Choroid plexus epithelial cell (primary cell): ENCODE results near the gene NT5DC3.

ENCODE experiments used
- DNase-seq: peaks from one replicate; pipeline ENCODE4 v3.0.0-alpha.2; 2010; ENCODE audit warnings: low read depth
- H3K4me3 ChIP-seq: 2 replicates; pipeline ENCODE4 v1.5.1; 2011; ENCODE audit warnings: low read depth, mild to moderate bottlenecking, control low read depth, low read length, moderate library complexity
- TF ChIP-seq, protein P1 (sequence below): conservative IDR thresholded peaks from 2 replicates; pipeline ENCODE4 v1.5.1; 2011; ENCODE audit warnings: low read depth, mild to moderate bottlenecking, control low read depth, inconsistent platforms, low read length, moderate library complexity

The NT5DC3 gene

DNA sequence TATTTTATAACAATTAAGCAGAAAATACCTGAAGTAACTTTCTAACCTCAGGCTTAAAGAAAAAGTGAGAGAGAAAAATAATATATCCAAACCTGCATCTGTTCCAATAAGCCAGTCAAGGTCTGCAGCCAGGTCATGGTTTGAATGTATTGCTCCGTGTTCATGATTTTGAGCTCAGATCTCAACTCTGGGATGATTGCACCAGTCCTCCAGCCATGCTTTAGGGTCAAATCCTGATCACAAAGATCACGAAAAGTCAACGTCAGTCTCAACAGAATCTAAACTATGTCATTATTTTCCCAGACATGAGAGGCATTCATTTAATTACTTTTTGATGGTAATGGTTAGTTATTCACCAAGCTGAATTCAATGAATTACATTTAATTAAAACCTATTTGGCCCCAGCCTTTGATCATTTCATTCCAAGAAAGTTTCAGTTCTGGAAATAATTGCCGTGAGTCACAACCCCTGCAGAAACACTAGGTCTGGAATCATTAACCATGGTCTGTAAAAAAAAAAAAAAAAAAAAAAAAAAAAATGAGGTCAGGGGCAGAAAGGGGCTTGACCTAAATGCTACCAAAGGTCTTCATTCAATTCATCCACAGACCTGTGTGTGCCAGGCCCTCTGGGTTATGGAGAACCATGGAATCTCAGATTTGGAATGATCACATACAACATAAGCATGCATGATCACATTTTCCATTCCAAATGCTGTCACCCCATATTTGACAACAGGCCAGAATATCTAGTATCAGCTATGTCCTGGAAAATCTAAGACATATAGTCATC, 55.6 kb downstream of the NT5DC3 start:
- TF ChIP-seq, protein P1, sequence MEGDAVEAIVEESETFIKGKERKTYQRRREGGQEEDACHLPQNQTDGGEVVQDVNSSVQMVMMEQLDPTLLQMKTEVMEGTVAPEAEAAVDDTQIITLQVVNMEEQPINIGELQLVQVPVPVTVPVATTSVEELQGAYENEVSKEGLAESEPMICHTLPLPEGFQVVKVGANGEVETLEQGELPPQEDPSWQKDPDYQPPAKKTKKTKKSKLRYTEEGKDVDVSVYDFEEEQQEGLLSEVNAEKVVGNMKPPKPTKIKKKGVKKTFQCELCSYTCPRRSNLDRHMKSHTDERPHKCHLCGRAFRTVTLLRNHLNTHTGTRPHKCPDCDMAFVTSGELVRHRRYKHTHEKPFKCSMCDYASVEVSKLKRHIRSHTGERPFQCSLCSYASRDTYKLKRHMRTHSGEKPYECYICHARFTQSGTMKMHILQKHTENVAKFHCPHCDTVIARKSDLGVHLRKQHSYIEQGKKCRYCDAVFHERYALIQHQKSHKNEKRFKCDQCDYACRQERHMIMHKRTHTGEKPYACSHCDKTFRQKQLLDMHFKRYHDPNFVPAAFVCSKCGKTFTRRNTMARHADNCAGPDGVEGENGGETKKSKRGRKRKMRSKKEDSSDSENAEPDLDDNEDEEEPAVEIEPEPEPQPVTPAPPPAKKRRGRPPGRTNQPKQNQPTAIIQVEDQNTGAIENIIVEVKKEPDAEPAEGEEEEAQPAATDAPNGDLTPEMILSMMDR = no peak
- no peak overlapping the region for H3K4me3 ChIP-seq
- no peak for DNase-seq

DNA sequence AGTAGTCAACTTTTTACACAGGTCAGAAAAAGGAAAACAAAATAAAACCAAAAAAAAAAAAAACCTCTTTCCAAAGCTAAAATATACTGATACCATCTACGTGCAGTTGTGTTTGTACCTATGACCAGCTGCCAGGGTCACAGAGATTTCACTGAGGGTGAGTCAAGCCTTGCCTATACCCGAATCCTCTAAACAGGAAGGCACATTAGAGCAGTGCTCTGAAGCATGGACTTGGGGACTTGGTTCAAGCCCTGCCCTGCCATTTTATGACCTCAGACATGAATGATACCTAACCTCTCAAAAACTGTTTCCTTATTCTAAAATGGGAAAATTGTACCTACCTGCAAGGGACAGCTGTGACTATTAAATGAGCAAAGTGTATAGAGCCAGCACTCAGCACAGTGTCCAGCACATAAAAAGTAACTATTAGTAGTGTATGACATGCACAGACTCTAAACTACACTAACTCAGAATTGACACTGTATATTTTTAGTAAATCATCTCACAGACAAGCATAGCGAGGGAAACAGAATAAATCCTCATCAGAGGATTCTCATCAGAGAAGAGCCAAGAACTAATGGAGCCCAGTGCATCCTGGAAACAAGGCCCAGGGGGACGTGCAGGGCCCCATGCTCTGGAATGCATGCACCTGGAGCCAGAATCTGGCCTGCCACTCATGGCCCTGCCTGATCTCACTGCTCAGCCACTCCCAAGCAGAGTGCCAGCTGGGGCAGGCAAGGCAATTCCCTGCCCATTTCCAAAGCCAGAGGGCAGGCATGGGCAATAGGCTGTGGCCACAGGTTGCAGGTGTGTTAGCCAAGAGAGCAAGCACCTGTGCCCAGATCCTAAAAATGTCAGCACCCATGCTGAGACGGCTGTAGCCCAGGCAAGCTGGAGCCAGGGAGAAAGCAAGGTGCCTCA, 57.0 kb downstream of the NT5DC3 start:
- no peak for DNase-seq
- no peak overlapping the region for H3K4me3 ChIP-seq
- TF ChIP-seq, protein P1 = no peak

- H3K4me3 ChIP-seq = no peak overlapping the region
- TF ChIP-seq, protein P1 = no peak
These were observed 58.6 kb downstream of the NT5DC3 start for GRCh38 chr12:103782399-103782798.

DNA sequence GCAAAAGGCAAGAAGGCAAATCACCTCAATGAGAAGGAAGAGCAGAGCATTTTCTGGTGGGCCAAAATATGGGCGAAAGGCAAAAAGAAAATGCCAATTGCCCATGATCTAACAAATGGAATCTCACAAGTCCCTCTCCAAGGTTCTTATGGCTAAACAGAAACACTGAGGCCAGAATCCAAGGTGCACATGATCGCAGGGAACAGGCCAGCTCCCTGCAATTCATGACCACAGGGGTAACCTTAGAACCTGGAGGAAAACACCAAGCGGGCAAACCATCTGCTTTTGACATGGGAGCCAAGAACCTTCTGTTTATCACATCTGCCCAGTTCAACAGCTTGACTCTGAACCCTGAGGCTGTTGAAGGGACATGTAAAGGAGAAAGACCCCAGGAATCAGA, 60.0 kb downstream of the NT5DC3 start:
- H3K4me3 ChIP-seq = no peak overlapping the region
- DNase-seq = no peak
- TF ChIP-seq, protein P1 = no peak

More at GRCh38 chr12:103782399-103782798, 58.6 kb downstream of the NT5DC3 start:
- no peak for DNase-seq

DNA sequence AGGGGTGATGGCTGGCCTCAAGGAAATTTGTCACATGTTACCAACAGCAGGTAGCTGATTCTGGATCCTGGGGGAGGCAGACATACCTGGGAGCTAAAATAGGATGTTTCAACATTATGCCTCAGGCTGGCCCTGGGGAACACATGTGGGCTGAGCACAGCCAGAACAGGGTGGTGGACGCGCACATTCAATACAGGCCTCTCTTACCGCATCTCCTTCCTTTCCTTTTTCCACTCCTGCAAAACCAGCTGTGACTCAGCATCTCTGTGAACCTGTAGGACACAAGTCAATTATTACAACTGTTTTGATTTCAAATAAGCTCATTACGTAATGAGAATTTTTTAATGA, 61.0 kb downstream of the NT5DC3 start:
- TF ChIP-seq, protein P1 = no peak
- H3K4me3 ChIP-seq = no peak overlapping the region
- DNase-seq = peak; percentile 75

- no peak overlapping the region for H3K4me3 ChIP-seq
- DNase-seq = peak; percentile 75
- TF ChIP-seq, protein P1 = no peak
These were observed 61.5 kb downstream of the NT5DC3 start for GRCh38 chr12:103779410-103780092.
